Omental fat pad (tissue), 4 donors: ENCODE measurements around the gene DPPA4. TPM values are rescaled to one million over a fixed set of nuclear protein-coding genes. Genes with fewer than 3 reads are reported as not detected.
"Not testable (repeated sequence)": the region's sequence is repeated elsewhere in the genome, so short reads cannot be mapped to it uniquely, and the experiment has no call there.

ENCODE experiments used
- ATAC-seq: fragments of 150-250 bp; one replicate; pipeline ENCODE4 v1.9.1; 2016; ENCODE audit warnings: mild to moderate bottlenecking, moderate library complexity; ENCODE audit not compliant: low FRiP score
- DNase-seq: peaks from one replicate; pipeline ENCODE4 v3.0.0-alpha.2; 2019; ENCODE audit warnings: low spot score
- total RNA-seq, 4 donors: library from RNA; depleted of rRNA; stranded (reverse); fragments of >200 nt; gene quantifications; one replicate each; pipeline ENCODE4 v1.1.0, GENCODE V29; 2016
- TF ChIP-seq, protein P1 (sequence below), 3 donors: fragments of 450-650 bp; IDR thresholded peaks; one replicate each; pipeline ENCODE4 v1.5.1; 2016 to 2017; ENCODE audit warnings: antibody characterized with exemption in 3 of 3, mild to moderate bottlenecking in 3 of 3, moderate library complexity in 2 of 3

DPPA4 gene
- total RNA-seq, 4 donors from 2014 or later: 0.36 TPM; not detected in 3

- DNase-seq (no peak), ATAC-seq (no peak)
- TF ChIP-seq, protein P1, sequence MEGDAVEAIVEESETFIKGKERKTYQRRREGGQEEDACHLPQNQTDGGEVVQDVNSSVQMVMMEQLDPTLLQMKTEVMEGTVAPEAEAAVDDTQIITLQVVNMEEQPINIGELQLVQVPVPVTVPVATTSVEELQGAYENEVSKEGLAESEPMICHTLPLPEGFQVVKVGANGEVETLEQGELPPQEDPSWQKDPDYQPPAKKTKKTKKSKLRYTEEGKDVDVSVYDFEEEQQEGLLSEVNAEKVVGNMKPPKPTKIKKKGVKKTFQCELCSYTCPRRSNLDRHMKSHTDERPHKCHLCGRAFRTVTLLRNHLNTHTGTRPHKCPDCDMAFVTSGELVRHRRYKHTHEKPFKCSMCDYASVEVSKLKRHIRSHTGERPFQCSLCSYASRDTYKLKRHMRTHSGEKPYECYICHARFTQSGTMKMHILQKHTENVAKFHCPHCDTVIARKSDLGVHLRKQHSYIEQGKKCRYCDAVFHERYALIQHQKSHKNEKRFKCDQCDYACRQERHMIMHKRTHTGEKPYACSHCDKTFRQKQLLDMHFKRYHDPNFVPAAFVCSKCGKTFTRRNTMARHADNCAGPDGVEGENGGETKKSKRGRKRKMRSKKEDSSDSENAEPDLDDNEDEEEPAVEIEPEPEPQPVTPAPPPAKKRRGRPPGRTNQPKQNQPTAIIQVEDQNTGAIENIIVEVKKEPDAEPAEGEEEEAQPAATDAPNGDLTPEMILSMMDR (IDR thresholded peaks at IDR 0.05): no peak
Measured at GRCh38 chr3:109372639-109373038, 35.3 kb upstream of the DPPA4 start.

DNA sequence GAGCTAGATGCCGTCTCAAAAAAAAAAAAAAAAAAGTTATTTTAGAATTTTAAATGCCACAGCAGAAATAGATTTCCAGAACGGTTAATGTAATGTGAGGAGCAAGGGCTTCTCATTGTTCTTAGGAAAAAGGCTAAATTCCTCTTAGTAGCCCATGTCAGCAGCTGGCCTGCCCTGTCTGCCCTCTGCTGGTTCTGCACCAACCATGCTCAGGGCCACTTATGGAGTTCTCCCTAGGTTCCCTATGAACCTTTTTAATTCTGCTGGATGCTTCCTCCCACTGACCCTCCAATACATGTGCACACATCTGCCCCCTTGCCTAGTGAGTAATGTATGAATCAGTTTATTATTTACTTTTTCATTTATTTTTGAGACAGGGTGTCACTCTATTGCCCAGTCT is 32.2 kb upstream of the DPPA4 start:
- ATAC-seq (no peak), DNase-seq (no peak)
- TF ChIP-seq, protein P1 (IDR thresholded peaks at IDR 0.05): no peak

GRCh38 chr3:109364088-109364487 is 26.7 kb upstream of the DPPA4 start:
- TF ChIP-seq, protein P1 (IDR thresholded peaks at IDR 0.05): no peak
- ATAC-seq (no peak), DNase-seq (no peak)

DNA sequence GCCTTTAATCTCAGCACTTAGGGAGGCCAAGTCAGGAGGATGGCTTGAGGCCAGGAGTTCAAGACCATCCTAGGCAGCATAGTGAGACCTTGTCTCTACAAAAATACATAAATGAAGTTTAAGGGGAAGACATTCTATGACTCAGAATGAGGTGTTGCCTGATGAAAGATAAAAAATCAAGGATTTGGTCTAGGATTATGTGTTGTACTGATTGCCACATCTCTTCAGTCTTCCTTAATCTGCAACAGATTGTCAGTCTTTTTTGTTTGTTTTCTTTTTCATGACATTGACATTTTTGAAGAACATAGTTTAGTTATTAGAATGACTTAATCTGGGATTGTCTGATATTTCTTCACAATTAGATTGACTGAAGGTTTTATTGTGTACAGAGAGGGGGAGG is 26.3 kb upstream of the DPPA4 start:
- ATAC-seq: no peak
- TF ChIP-seq, protein P1 (IDR thresholded peaks at IDR 0.05): no peak
- DNase-seq: no peak

DNA sequence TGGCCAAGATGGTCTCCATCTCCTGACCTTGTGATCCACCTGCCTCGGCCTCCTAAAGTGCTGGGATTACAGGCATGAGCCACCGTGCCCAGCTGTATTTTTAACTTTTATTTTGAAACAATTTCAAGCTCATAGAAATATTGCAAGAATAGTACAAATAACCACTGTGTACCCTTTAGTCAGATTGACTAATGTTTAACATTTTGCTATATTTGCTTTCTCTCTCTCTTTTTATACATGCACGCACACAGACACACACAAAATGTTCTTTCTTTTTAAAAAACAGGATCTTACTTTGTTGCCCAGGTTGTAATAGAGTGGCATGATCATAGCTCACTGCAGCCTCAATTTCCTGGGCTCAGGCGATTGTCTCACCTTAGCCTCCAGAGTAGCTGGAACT is 25.5 kb upstream of the DPPA4 start:
- DNase-seq (no peak), ATAC-seq (no peak)
- TF ChIP-seq, protein P1 (IDR thresholded peaks at IDR 0.05): no peak

DNA sequence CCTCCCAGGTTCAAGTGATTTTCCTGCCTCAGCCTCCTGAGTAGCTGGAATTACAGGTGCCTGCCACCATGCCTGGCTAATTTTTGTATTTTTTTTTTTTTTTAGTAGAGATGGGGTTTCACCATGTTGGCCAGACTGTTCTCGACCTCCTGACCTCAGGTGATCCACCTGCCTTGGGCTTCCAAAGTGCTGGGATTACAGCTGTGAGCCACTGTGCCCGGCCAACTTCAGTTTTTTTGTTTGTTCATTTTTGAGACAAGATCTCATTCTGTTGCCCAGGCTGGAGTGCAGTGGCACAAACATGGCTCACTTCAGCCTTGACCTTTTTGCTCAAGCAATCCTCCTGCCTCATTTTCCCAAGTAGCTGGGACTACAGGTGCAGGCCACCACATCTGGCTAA is 21.5 kb upstream of the DPPA4 start:
- DNase-seq, ATAC-seq: not testable (repeated sequence)

- ATAC-seq (no peak), DNase-seq (no peak)
- TF ChIP-seq, protein P1 (IDR thresholded peaks at IDR 0.05): no peak
Measured at GRCh38 chr3:109356442-109357155, 19.3 kb upstream of the DPPA4 start.
